GM21526 (cell line): ENCODE results near the gene DENND4B.
"Not testable (repeated sequence)": the region's sequence is repeated elsewhere in the genome, so short reads cannot be mapped to it uniquely, and the experiment has no call there.

Experiments
- ATAC-seq: cut with Tn5 transposase; IDR thresholded peaks from one replicate; pipeline ENCODE4 v1.9.1; 2021; ENCODE audit warnings: moderate library complexity; ENCODE audit not compliant: unreplicated experiment, low FRiP score

Gene DENND4B

GRCh38 chr1:153946622-153947241 lies at the start of gene DENND4B:
DENND4B (minus strand) TSS chr1:153946718; CDS start chr1:153944374, 2,344 bp downstream.
- ATAC-seq, result peak; percentile 48

GRCh38 chr1:153995640-153996039 lies 49.1 kb upstream of the DENND4B start:
- ATAC-seq, result no peak

GRCh38 chr1:153995202-153995601 lies 48.7 kb upstream of the DENND4B start:
- ATAC-seq, result no peak

DNA sequence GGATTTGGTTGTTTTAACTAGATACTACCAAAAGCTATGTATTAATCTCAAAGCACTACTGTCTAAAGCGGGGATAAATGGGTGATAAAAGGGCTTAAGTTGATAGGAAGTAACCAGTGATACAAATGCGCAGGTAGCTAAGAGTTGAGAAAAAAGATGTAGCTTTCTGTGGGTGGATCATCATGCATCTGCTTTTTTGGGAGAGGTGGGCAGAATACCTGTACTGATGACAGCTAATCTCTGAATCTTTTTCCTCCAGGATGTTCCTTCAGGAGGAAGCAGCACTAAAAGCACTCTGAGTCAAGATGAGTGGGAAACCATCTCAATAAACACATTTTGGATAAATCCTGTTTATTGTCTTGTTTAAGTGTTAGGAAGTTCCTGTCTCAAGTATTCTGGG lies 45.3 kb upstream of the DENND4B start:
- no peak for ATAC-seq

DNA sequence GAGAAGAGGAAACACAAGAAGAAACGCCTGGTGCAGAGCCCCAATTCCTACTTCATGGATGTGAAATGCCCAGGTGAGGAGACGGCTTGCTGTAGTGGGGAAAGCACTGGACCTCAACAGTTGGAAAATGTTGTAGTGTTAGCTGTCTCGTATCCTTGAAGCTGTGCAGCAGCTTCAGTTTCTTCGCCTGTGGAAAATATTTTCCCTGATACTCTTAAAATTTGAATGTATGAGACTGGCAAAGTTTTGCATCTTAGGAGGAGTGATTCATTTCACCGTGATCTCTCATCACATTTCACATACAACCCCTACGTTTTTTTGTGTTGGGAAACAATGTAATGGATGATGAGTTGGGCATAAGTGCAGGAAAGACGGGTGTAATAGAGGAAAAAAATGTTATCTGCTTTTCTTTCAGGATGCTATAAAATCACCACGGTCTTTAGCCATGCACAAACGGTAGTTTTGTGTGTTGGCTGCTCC lies 44.7 kb upstream of the DENND4B start:
- ATAC-seq, result no peak

GRCh38 chr1:153990468-153991150 lies 44.1 kb upstream of the DENND4B start, which contains the start of gene RPS27:
RPS27 (plus strand) TSS chr1:153990762; CDS start chr1:153990797, 35 bp downstream.
- ATAC-seq, result peak; percentile 62

DNA sequence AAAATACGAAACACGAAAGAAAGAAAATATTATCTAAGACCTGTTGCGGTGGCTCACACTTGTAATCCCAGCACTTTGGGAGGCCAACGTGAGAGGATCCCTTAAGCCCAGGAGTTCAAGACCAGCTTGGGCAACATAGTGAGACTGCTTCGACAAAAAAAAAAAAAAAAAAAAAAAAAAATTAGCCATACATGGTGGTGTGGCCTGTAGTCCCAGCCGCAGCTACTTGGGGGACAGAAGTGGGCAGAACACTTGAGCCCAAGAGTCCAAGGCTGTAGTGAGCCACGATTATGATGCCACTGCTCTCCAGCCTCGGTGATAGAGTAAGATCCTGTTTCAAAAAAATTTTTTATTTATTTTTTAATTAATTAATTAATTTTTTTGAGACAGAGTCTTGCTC lies 41.1 kb upstream of the DENND4B start:
- no peak for ATAC-seq

- no peak for ATAC-seq
Observed at GRCh38 chr1:153985941-153986761, 39.6 kb upstream of the DENND4B start, which contains the start of gene RAB13. RAB13 (minus strand) TSS chr1:153986339; CDS start chr1:153986236, 103 bp downstream.

- no peak for ATAC-seq
Observed at GRCh38 chr1:153985341-153985912, 38.9 kb upstream of the DENND4B start.

DNA sequence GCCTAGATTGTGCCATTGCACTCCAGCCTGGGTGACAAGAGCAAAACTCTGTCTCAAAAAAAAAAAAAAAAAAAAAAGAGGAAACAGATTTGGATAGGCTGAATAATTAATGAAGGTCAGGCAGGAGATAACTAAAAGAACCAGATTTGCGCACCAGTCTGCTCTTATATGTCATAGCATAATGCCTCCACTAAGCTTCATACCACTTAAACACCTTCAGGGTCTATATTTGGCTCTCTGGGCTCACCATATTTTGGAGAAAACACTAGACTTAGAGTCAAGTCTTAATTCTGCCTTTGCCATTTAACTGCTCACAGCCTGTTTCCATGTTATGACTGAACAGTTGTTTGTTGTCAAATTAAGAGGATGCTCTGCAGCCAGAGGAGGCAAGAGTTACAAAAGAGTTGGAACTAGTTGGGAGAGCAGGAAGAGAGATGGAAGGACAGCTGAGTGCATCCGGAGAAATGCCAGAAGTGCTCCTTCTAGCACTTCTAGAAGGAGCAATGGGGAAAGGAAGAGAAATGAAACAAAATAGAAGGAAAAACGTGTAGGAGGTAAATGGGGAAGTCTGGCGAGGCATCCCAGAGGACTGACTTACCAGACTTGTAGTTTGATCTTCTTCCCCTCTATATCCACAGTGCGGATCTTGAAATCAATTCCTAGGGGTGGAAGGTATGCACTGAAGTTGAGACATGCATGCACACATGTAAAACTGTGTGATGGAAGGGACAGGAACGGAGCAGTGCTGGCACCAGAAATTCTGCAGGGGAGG lies 37.8 kb upstream of the DENND4B start:
- no peak for ATAC-seq

DNA sequence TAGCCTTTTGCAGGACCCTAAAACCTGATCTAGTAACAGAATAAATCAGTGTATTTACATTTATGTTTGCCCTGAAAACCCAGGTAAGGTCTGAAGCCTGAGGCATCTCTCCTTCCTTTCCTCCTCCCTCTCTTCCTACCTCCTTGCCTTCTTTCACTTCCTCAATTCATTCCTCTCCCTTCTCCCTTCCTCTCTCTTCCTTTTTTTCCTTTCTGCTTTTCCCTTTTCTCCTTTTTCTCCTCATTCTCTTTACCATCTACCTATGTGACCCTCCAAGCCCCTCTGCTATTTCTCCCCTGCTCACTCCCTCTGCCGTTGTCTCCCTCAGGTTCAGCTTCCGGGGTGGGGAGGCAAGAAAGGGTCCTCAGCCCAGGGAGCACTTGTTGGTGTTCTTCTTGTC lies 35.2 kb upstream of the DENND4B start:
- not testable (repeated sequence) for ATAC-seq

GRCh38 chr1:153979091-153979490 lies 32.6 kb upstream of the DENND4B start:
- not testable (repeated sequence) for ATAC-seq

DNA sequence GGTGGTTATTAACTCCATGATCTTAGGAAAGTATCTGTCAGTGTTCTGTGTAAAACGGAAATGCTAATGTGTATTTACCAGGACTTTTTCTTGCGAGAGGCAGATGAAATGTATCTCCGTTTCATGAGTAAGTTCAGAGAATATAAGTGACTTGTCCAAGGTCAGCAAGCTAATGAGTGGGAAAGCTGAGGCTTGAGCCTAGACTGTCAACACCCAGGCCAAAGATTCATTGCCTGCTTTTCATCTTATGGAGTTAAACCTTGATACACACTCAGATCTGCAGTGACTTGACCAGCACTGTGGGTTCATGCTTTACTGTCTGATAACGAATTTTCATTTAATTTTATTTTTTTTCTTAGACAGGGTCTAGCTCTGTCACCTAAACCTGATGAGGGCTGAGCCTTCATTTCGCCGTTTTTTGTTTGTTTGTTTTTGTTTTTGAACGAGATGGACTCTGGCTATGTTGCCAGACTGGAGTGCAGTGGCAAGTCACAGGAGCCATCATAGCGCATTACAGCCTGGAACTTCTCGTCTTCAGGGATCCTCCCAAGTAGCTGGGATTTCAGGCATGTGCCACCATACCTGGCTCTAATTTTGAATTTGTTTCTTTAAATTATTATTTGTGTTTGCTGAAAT lies 31.9 kb upstream of the DENND4B start:
- ATAC-seq, result no peak

DNA sequence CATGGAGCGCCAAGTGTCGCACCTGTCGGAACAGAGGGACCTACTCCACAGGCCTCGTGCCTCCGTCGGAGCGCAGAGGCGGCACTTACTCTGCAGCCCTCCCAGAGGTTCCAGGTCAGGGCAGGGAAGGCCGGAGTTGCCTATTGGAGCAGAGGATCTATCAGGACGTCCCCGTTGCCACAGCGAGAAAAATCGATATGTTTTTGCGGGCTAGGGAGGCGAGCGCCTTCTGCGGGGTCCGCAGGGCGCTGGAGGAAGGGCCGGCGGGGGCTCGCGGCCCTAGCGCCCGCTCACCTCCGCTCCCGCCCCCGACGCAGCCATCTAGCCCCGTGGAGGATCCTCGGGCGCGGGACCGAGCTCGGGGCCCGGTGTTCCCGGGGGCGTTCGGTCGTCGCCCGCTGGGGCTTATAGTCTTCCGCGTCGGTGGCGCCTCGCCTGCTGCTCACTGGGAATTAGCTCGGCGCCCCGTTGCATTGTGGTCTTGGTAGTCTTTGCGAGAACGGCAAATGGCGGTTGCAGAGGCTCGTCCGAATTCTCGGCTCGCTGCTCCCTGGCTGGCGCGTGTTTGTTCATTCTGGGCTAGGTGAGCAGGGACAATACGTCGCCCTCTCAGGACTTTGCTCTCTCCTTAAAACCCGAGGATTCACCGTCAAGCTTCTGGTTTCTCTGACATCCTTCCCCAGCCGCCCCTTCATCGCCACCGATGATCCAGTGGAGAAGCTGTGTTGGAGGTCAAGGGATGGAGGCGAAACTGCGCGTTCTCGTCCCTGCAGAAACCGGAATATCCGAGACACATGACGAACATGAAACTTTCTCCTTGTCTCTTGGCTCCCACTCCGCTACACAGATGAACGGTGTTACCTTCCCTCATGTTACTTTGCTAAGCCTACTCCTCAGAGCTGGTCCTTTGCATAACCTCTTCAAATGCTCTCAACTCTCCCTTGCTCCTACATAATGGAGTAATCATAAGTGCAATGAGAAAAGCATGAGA lies 31.0 kb upstream of the DENND4B start, which contains the start of gene JTB:
Gene JTB, minus strand, starts transcription at position 425 of the 991 bp plus-strand sequence. Its CDS starts 422 bp downstream, at position 3.
- ATAC-seq, result peak; percentile 66

DNA sequence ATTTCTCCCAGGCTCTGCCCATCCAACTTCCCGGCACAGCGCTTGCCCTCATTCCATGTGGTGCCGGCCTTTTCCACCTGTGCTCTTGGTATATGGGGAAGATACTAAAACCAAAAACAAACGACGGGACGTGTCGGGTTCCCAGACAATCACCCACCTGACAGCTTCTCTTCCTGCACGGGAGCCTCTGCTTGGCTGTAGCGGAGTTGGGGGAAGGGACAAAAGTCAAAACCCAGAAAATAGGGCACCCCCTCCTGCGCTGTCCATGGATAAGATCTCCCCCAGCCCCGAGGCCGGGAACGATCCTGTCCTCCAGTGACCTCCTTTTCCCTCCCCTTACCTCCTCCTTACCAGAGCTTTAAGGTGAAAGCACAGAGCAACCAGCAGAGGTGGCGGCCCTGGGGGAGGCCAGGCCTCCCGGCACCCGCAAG lies 30.3 kb upstream of the DENND4B start:
- no peak for ATAC-seq

GRCh38 chr1:153973525-153973924 lies 27.0 kb upstream of the DENND4B start:
- no peak for ATAC-seq

GRCh38 chr1:153973071-153973470 lies 26.6 kb upstream of the DENND4B start:
- ATAC-seq, result no peak

DNA sequence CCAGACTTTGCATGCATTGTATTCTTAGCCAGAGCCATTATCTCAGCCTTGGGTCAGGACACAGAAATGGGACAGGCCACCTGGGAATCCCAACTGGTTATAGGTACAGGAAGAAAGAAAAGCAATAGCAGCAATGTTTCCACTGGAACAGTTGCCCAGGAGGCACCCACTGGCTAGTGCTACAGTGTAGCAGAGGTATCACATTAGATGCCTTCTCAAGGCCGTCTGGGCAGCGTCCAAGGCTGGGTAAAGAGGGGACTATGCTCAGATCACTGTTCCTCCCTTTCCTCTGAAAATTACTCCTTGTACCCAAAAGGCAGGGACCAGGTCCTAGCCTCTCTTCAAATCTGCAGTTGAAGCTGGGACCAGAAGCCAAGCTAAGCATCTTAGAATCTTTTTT lies 23.8 kb upstream of the DENND4B start:
- no peak for ATAC-seq
